GM15510 (cell line): ENCODE results near the gene DYNLL1.

ENCODE experiments used
- POLR2A ChIP-seq: IDR thresholded peaks from 3 replicates; pipeline ENCODE4 v1.6.1; 2011; ENCODE audit warnings: borderline replicate concordance; ENCODE audit not compliant: insufficient read length; ENCODE audit errors: extremely low read depth

The DYNLL1 gene

DNA sequence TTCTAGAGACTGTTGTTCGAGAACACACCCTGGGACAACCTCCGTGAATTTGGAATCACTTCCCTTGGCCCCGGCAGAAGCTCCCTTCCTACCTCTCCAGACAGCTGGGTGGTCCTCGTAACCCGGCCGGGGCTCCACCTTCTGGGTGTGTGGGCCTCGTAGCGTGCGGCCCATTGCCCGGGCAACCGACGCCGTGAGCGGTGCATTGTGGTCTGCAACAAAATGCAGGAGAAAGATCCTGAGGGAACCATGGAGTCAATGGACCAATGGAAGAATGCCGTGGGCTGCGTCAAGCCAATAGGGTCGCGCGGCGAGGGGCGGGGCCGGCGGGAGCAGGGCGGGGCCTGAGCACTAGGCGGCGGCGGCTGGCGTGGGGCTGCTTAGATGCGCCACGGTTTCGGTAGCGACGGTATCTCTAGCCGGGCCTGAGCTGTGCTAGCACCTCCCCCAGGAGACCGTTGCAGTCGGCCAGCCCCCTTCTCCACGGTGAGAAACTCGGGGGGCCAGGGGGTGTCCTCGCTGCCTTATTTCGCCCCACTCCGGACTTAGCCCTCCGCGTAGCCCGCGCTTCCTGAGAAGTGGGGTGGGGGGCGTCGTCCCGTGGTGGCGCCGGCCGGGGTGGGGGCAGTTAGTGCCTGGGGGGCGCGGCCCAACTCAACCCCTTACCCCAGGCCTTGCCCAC lies at the start of gene DYNLL1:
Gene DYNLL1 (plus strand): TSS at position 383 of the 682 bp plus-strand sequence. CDS start 309 bp downstream, outside the sequence.
- TF ChIP-seq POLR2A: peak; percentile 97

DNA sequence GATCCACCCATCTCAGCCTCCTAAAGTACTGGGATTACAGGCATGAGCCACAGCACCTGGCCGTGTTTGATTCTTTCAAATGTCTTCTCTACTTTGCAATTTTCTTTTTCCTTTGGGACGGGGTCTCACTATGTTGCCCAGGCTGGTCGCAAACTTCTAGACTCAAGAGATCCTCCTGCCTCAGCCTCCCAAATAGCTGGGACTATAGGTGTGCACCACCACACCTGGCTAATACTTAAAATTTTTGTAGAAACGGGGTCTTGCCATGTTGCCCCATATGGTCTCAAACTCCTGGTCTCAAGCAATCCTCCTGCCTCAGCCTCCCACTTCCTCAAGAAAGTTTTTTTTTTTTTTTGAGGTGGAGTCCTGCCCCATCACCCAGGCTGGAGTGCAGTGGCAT lies 47.9 kb upstream of the DYNLL1 start:
- no peak for TF ChIP-seq POLR2A

DNA sequence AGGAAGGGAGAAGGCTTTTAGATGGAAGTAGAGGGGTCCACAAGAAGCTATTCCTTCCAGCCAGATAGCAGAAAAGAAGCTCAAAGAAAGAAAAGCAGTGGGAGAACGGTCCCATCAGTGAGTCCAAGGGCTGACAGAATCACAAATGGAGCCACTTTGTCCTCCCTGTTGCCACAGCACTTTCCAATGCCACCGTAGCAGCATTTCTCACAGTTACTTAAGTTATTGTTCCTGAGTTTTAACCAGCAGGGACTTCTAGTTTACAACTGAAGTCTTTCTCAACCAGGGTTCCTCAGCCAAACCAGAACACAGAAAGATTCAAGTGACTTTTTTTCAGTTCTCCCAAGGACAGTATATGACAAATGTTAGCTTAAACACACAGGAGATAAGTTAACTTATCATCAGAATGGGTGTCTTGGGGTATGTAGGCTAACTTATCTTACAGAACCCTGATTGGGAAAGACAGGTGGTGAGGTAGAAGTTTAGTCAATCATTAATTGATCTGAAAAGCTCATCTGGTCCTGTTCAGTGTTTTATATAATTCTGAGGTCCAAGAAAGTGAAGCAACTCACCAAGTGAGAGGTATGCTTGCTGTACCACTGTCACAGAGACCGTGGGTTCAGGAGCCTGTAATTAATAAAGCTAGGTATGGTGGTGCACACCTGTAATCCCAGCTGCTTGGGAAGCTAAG lies 42.7 kb upstream of the DYNLL1 start:
- TF ChIP-seq POLR2A: no peak

DNA sequence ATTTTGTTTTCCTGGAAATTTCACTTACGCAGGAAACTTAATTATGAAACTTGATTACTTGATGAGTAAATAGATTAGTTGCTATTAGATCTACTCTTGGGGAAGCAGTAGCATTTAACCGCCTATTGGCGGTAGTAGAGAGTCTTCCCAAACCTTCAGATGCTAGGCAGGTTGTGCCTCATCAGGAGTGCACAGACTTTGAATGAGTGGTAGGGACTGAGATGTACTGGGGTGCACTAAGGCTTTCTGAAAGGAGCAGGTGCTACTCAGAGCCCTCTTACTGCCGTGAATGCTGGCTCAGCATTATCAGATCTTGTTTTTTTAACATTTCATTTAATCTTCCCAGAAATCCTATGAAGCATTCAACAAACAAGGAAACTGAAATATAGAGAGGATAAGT lies 41.9 kb upstream of the DYNLL1 start:
- TF ChIP-seq POLR2A: no peak

DNA sequence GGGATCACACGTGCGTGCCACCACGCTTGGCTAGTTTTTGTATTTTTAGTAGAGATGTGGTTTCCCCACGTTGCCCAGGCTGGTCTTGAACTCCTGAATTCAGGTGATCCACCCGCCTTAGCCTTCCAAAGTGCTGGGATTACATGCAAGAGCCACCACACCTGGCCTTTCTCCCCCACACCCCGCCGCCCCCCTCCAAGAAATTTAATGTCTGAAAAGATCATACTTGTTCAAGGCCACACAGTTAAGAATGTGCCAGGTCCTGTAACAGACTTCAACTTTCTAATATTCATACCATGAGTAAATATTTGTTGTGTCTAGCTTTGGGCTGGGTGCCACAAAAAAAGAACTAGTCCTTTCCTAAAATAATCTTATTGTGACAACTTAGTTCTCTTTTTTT lies 40.6 kb upstream of the DYNLL1 start:
- no peak for TF ChIP-seq POLR2A

DNA sequence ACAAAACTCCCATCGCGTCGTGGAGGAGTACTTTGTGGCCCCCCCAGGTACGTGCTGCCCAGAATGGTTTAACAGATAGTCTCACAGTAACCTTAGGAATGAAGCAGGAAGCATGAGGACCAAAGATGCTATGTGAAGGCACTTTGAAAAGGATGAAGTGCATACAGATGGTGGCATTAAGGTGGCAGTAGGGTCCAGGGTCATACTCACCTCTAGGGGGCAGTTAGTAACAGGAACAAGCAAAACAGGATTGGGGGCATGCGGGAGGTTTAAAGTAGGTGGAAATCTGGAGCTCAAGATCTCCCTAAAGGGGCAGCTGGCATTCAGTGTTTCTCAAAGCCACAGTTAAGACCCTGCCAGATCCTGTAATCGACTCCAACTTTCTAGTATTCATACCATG lies 38.8 kb upstream of the DYNLL1 start:
- no peak for TF ChIP-seq POLR2A

DNA sequence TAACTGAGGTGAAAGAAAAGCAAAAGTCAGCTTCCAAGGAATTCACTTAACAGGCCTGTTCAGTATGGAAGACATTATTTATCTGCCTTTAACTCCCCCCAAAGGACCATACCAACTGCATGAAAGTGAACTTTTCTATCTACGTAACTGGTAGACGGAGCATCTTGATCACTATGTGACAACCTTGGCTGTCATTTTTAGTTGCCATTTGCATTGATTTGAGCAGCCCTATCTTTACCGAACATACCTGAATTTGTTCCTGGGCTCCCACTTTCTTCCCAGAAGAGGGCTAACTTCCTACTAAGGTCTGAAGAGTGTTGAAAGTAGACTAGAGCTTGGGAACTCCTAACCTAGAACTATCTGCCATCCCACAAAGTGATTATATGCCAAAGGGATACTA lies 35.8 kb upstream of the DYNLL1 start:
- no peak for TF ChIP-seq POLR2A

DNA sequence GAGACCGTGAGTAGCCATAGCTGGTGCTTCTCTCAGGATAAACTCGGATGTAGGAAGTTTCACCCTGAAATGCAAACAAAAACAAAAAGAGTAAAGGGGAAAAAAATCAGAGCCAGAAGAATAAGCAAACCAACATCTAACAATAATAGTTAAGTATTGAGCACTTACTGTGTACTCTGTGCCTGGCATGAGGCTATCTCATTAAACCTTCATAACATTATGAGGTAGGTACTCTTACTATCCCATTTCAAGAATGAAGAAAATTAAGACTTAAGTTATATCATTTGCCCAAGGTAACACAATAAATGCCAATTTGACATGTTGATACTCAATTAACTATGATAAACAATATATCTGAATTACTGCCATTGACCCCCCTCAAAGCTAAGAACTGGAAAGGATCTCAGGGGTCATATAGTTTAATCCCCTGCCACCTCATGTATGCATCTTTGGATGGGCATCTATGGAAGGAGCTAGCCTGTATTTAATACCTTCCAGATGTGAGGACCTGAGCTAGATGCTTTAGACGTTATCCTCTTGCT lies 33.7 kb upstream of the DYNLL1 start:
- TF ChIP-seq POLR2A: no peak

DNA sequence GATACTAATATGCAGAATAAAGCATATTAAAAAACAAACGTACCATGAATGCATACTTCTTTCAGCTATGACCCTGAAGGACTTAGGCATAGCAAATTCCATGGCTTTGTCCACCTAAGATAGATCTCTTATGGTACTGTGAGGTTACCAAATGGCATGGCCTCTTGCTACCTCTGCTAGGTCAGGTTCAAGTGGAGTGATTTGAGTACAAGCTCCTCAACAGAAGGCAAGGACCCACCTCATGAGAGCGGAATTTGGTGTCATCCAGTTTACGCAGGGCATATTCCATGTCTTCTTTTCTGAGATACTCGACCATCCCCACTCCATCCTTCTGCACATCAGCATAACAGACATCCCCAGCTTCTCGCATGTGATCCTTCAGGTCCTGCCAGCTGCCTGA lies 32.2 kb upstream of the DYNLL1 start:
- TF ChIP-seq POLR2A: no peak

DNA sequence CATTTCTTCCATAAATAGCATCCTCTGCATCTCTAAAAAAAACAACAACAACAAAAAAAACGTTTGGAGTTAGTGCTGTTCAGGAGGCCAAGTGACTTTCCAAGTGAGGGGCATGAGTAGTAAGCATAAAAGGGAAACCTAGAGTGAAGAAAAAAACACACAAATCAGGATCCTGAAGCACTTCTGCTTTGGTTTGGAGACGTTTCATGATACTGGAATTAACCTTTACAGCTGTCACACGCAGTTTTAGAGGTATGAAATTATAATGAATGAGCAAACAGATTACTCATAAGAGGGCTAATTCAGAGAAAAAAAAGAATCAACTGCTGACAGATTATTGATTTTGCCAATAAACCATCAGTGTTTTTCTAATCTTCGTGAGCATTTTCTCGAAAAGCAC lies 30.2 kb upstream of the DYNLL1 start:
- no peak for TF ChIP-seq POLR2A

DNA sequence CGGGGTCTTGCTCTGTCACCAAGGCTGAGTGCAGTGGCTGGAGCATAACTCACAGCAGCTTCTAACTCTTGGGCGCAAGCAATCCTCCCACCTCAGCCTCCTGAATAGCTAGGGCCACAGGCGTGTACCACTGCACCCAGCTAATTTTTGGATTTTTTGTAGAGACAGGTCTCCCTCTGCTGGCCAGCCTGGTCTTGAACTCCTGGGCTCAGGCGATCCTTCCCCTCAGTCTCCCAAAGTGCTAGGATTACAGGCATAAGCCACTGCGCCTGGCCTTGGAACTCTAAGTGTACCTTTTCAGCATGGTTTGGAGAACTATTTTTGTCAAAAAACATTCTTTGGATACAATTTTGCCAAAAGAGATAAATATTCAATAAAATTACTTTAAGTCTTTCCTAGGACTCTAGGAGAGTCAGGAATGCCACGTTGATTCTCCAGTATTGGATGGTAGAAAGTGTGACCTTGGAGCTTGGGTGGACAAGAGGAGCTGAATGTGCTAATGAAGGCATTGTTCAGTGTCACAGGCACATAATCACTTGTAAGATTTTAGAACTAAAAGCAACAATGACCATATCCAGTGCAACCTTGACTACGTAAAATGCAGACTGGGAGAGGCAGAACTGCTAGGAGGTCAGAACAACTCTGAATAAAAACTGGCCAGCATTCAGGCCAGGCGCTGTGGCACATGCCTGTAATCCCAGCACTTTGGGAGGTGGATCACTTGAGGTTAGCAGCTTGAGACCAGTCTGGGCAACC lies 29.2 kb upstream of the DYNLL1 start:
- TF ChIP-seq POLR2A: no peak

DNA sequence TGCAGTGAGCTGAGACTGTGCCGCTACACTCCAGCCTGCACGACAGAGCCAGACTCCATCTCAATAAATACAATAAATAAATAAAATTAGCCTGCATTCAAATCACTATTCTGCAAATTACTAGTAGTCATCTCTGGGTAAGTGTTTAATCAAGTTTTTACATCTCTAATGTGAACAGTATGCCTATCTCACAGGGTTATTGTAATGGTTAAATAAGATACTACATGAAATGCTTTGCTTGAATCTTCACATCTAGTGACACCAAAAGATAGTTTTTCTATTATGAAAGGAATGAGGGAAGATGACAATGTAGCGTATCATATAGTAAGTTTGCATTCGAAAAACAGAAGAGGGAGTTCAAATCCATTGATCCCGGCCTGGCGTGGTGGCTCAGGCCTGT lies 28.5 kb upstream of the DYNLL1 start:
- no peak for TF ChIP-seq POLR2A

DNA sequence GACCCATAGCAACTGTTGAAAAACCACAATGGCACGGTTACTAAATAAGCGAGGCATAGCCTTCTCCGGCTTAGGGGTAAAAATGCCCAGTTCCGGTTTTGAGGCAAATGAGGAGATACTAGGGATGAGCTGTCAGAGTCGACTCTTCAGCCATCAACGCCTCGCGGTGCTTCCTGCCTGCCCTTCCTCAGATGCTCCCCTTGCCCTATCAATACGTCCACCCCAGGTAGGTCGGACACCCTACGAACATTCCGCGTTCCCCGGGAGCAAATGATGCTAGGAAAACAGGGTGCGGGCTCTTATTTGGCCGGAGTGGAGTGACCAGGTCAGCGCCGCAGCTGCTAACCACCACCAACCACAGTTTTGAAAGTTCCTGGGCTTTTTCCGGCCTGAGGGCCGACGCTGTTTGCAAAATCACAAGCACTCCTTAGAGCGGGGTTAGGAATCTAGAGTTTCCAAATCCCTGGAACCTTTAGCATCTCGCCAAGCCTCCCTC lies 27.5 kb upstream of the DYNLL1 start:
- TF ChIP-seq POLR2A: peak; percentile 46

DNA sequence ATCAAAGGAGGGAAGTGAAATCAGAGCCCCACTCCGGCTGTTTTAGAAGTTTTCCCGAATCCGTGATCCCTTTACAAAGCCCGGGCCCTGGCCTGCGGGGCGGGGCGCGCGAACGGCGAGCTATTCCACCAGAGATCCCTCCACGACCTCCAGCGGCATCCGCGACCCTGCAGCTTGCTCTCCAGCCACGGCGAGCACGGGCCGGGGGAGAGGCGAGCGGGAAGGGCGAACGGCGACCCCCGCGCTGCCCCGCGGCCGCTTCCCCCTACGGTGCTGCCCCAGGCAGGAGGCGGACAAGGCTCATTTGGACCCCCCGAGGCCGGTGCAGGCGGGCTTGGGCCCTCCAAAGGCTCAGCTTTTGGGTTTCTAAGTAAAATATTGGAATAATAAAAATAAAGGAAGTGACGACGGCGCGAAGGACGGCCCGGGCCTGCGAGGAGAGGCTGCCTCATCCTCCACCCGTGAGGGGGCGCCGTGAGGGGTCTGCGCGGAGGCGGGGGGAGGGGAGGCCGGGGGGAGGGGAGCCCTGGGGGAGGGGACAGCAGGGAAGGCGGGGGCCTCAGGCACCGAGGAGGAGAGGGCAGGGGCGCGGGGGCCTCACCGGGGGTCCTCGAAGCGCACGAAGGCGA lies 27.0 kb upstream of the DYNLL1 start:
- no peak for TF ChIP-seq POLR2A
